ENCODE data around the gene KIF24. TPM values are rescaled to one million over a fixed set of nuclear protein-coding genes. Genes with fewer than 3 reads are reported as not detected.
"Not testable (repeated sequence)": the region's sequence is repeated elsewhere in the genome, so short reads cannot be mapped to it uniquely, and the experiment has no call there.

Gene KIF24
- total RNA-seq, 1 experiment from 2014 or later: 4.5 TPM

DNA sequence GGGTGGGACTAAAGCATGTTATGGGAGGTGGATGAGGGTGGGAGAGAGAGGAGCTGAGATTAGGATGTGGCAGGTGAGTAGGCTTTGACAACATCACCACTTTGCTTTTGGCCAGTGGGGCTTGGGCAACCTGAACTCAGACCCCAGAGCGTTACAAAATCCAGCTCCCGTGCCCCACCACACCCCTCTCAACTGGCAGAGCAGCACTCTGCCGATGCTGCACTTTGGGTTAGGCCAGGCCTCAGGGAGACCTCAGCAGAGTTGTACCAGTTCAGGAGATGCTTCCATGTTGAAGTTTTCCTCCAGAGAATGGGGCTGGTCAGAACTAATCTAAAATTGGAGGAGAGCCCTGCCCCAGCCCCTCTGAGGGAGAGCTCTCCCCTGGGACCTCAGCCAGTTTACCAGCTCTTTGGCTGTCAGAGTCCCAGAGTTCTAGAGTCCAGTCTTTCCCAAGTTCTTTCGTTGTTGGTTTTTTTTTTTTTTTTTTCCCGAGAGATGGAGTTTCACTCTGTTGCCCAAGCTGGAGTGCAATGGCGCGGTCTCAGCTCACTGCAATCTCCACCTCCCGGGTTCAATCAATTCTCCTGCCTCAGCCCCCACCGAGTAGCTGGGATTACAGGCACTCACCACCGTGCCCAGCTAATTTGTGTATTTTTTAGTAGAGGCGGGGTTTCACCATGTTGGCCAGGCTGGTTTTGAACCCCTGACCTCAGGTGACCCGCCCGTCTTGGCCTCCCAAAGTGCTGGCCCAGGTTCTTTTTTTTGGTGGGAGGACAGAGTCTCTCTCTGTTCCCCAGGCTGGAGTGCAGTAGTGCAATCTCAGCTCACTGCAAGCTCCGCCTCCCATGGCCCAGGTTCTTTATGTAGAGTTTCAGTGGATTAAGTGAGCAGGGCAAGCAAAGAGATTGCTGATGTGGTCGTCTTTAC lies 18.1 kb upstream of the KIF24 start:
- no peaks in the 10 kb centered on the region; the same call in 1 of the 2 replicates for H3K36me3 ChIP-seq (replicated peaks; ENCODE audit: control insufficient read depth, insufficient read depth, low read length)
- DNase-seq: no peak
- H3K4me3 ChIP-seq (ENCODE audit: insufficient read depth, low read depth, low read length): no peak overlapping the region
- H3K27me3 ChIP-seq (ENCODE audit: control insufficient read depth, insufficient read depth, low read length): no peaks in the 10 kb centered on the region

DNA sequence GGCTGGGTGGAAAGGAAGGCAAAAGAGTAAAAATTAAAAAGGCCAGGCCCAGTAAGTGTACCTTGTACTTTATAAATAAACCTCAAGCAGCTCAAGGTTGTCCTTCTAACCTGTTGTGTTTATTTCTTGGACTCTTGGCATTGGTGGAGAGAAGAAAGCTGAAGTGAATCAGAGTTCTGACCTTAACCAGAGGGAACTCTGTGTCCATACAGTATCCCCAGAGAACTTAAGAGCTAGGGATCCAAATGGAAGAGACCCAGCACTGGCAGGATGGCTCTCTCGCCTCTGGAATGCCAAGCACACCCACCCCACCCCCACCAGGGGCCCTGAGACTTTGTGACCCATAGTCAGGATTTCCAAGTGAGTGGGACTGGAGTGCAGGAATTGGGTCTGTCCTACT lies 14.5 kb upstream of the KIF24 start:
- H3K27me3 ChIP-seq (ENCODE audit: control insufficient read depth, insufficient read depth, low read length): no peaks in the 10 kb centered on the region
- H3K36me3 ChIP-seq (replicated peaks; ENCODE audit: control insufficient read depth, insufficient read depth, low read length): peaks cover 8% of the 10 kb centered on the region
- DNase-seq: no peak
- no peak overlapping the region for H3K4me3 ChIP-seq (ENCODE audit: insufficient read depth, low read depth, low read length)

GRCh38 chr9:34343090-34343489 lies 14.0 kb upstream of the KIF24 start:
- H3K27me3 ChIP-seq (ENCODE audit: control insufficient read depth, insufficient read depth, low read length): no peaks in the 10 kb centered on the region
- no peak for DNase-seq
- H3K4me3 ChIP-seq (ENCODE audit: insufficient read depth, low read depth, low read length): no peak overlapping the region
- H3K36me3 ChIP-seq (replicated peaks; ENCODE audit: control insufficient read depth, insufficient read depth, low read length): peaks cover 9% of the 10 kb centered on the region

- Histone ChIP-seq H3K4me3 (ENCODE audit: insufficient read depth, low read depth, low read length) (no peak overlapping the region), H3K27me3 (ENCODE audit: control insufficient read depth, insufficient read depth, low read length) (no peaks in the 10 kb centered on the region), H3K36me3 (replicated peaks; ENCODE audit: control insufficient read depth, insufficient read depth, low read length) (peaks cover 9% of the 10 kb centered on the region)
- no peak for DNase-seq
These were observed 12.7 kb upstream of the KIF24 start for GRCh38 chr9:34341659-34342295.

DNA sequence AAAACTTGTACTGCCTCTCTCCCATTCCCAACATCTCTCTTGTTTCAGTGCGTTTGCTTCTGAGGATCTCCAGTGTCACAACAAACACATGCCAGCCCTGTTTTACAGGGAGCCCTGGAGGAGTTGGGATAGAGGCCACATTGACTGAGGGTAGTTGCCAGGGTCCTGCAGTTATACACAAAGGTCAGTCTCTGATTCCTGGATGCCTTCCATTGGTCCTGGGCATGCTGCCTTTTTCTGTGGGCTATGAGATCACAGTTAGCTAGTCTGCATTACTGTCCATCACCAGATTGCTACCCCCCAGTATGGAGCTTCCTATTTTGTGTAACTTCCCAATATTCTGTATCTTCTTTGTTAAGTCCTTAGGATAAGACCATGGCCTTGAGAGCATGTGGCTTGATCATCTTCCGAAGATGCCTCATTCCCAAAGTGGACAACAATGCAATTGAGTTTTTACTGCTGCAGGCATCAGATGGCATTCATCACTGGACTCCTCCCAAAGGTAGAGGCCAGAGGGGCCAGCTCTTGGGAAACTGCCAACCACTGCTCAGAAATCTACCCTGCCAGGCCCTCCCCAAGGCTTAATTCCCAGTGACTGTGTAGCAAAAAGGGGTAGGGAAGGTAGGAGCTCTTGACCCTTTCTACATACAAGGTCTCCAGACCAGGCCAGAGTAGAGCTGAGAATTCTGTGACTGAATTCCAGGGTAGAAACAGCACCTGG lies 9.8 kb upstream of the KIF24 start:
- Histone ChIP-seq H3K27me3 (ENCODE audit: control insufficient read depth, insufficient read depth, low read length) (no peaks in the 10 kb centered on the region), H3K36me3 (replicated peaks; ENCODE audit: control insufficient read depth, insufficient read depth, low read length) (peaks cover 9% of the 10 kb centered on the region), H3K4me3 (ENCODE audit: insufficient read depth, low read depth, low read length) (no peak overlapping the region)
- DNase-seq: no peak

- not testable (repeated sequence) for H3K36me3 ChIP-seq (replicated peaks; ENCODE audit: control insufficient read depth, insufficient read depth, low read length); H3K27me3 ChIP-seq (ENCODE audit: control insufficient read depth, insufficient read depth, low read length); H3K4me3 ChIP-seq (ENCODE audit: insufficient read depth, low read depth, low read length); DNase-seq
These were observed 9.0 kb upstream of the KIF24 start for GRCh38 chr9:34338079-34338478.

GRCh38 chr9:34337403-34337802 lies 8.3 kb upstream of the KIF24 start:
- no peak overlapping the region for H3K4me3 ChIP-seq (ENCODE audit: insufficient read depth, low read depth, low read length)
- DNase-seq: no peak
- H3K27me3 ChIP-seq (ENCODE audit: control insufficient read depth, insufficient read depth, low read length): no peaks in the 10 kb centered on the region
- peaks cover 9% of the 10 kb centered on the region for H3K36me3 ChIP-seq (replicated peaks; ENCODE audit: control insufficient read depth, insufficient read depth, low read length)

GRCh38 chr9:34335376-34335775 lies 6.3 kb upstream of the KIF24 start:
- DNase-seq: no peak
- no peaks in the 10 kb centered on the region for H3K27me3 ChIP-seq (ENCODE audit: control insufficient read depth, insufficient read depth, low read length)
- no peak overlapping the region for H3K4me3 ChIP-seq (ENCODE audit: insufficient read depth, low read depth, low read length)
- H3K36me3 ChIP-seq (replicated peaks; ENCODE audit: control insufficient read depth, insufficient read depth, low read length): peaks cover 8% of the 10 kb centered on the region

- Histone ChIP-seq H3K27me3 (ENCODE audit: control insufficient read depth, insufficient read depth, low read length) (no peaks in the 10 kb centered on the region), H3K36me3 (replicated peaks; ENCODE audit: control insufficient read depth, insufficient read depth, low read length) (peaks cover 8% of the 10 kb centered on the region), H3K4me3 (ENCODE audit: insufficient read depth, low read depth, low read length) (no peak overlapping the region)
- DNase-seq: no peak
These were observed 5.8 kb upstream of the KIF24 start for GRCh38 chr9:34334916-34335315.

DNA sequence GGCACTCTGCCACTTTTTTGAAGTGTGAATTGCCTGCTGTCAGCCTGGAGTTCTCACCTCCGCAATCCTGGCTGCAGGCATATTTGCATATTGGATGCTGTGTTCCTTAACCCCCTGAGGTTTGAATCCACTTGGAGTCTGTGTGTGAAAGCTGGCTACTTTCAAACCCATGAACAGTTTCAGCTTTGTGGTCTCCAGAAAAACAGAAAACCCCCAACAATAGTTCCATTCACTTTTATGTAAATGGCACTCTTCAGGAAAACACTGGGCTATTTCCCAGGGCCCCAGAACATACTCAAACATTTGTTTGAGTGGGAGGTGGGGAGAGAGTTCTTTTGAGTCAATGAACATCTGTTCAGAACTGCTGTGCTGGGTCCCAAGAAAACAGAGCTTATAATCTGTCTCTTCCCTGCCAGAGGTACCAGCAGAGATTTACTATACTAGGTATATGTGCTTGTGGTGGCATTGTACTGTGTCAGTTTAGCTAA lies 5.3 kb upstream of the KIF24 start:
- Histone ChIP-seq H3K4me3 (ENCODE audit: insufficient read depth, low read depth, low read length) (no peak overlapping the region), H3K27me3 (ENCODE audit: control insufficient read depth, insufficient read depth, low read length) (no peaks in the 10 kb centered on the region), H3K36me3 (replicated peaks; ENCODE audit: control insufficient read depth, insufficient read depth, low read length) (peaks cover 7% of the 10 kb centered on the region)
- peak; percentile 52 for DNase-seq

DNA sequence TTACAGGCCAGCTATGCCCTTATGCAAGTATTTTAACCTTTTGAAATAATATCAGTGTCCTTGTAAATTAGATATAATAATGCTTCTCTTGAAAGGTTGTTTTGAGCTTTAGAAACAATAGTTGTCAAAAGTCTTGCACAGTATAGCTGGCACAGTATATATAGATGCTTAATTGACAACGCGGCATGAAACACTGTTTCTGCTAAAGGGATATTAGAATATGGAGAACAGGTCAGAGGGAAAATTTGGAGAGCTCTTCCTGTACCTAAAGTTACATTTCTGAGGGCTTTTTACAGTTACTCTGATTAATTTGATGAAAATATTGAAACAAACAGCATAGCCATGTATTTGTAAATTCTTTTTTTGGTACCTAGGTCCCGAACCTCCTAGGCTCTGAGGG lies 4.8 kb upstream of the KIF24 start:
- no peak overlapping the region for H3K4me3 ChIP-seq (ENCODE audit: insufficient read depth, low read depth, low read length)
- DNase-seq: no peak
- H3K27me3 ChIP-seq (ENCODE audit: control insufficient read depth, insufficient read depth, low read length): no peaks in the 10 kb centered on the region
- H3K36me3 ChIP-seq (replicated peaks; ENCODE audit: control insufficient read depth, insufficient read depth, low read length): peaks cover 3% of the 10 kb centered on the region

- Histone ChIP-seq H3K27me3 (ENCODE audit: control insufficient read depth, insufficient read depth, low read length) (no peaks in the 10 kb centered on the region), H3K4me3 (ENCODE audit: insufficient read depth, low read depth, low read length) (no peak overlapping the region), H3K36me3 (replicated peaks; ENCODE audit: control insufficient read depth, insufficient read depth, low read length) (no peaks in the 10 kb centered on the region)
- DNase-seq: peak; percentile 39
These were observed 3.3 kb upstream of the KIF24 start for GRCh38 chr9:34332076-34332964.

DNA sequence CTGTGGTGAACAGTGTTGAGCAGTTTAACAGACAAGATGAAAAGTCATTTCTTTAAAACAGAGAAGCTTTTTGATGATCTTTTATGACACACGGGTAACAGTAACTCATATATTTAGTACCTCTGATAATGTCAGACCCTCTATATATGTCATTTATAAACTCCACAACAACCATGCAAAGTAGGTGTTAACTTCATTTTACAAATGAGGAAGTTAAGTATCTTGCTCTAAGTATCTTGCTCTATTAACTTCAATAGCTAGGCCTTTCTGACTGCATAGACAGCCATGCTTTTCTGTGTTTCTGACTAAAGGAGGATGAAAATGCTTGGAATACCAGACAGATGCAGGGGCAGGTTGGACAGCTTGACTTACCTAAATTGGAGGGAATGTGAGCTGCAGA lies 2.1 kb upstream of the KIF24 start:
- Histone ChIP-seq H3K27me3 (ENCODE audit: control insufficient read depth, insufficient read depth, low read length) (no peaks in the 10 kb centered on the region), H3K4me3 (ENCODE audit: insufficient read depth, low read depth, low read length) (no peak overlapping the region), H3K36me3 (replicated peaks; ENCODE audit: control insufficient read depth, insufficient read depth, low read length) (no peaks in the 10 kb centered on the region)
- no peak for DNase-seq

GRCh38 chr9:34328500-34328986 lies 525 bp downstream of the KIF24 start:
- peak overlapping the region; percentile 90 for H3K4me3 ChIP-seq (ENCODE audit: insufficient read depth, low read depth, low read length)
- no peak for DNase-seq
- H3K27me3 ChIP-seq (ENCODE audit: control insufficient read depth, insufficient read depth, low read length): no peaks in the 10 kb centered on the region
- H3K36me3 ChIP-seq (replicated peaks; ENCODE audit: control insufficient read depth, insufficient read depth, low read length): no peaks in the 10 kb centered on the region

All from H7 (cell line).